Immature natural killer cell (primary cell): ENCODE measurements around the gene CDC20B. TPM values are rescaled to one million over a fixed set of nuclear protein-coding genes. Genes with fewer than 3 reads are reported as not detected.

Experiments used
- DNase-seq, 3 donors: peaks; one replicate each; pipeline ENCODE4 v3.0.0; 2022; ENCODE audit warnings: mixed read lengths in 1 of 3
- H3K27ac Mint-ChIP-seq, 6 donors: one replicate each; pipeline ENCODE4 v1.8.0; 2020; ENCODE audit warnings: mixed read lengths in 6 of 6, mild to moderate bottlenecking in 5 of 6, inconsistent platforms in 4 of 6, moderate library complexity in 3 of 6
- H3K27me3 Mint-ChIP-seq, 3 donors: one replicate each; pipeline ENCODE4 v1.8.0; 2020 to 2021; ENCODE audit warnings: low read depth in 3 of 3, mild to moderate bottlenecking in 3 of 3, mixed read lengths in 3 of 3, moderate library complexity in 3 of 3, inconsistent platforms in 1 of 3
- H3K36me3 Mint-ChIP-seq, 3 donors: one replicate each; pipeline ENCODE4 v1.8.0; 2020; ENCODE audit warnings: mixed read lengths in 3 of 3, inconsistent platforms in 2 of 3, mild to moderate bottlenecking in 2 of 3
- H3K4me1 Mint-ChIP-seq, 2 donors: one replicate each; pipeline ENCODE4 v1.8.0; 2020; ENCODE audit warnings: inconsistent platforms in 2 of 2, mild to moderate bottlenecking in 2 of 2, mixed read lengths in 2 of 2, moderate library complexity in 1 of 2
- H3K4me3 Mint-ChIP-seq, 5 donors: one replicate each; pipeline ENCODE4 v1.8.0; 2020; ENCODE audit warnings: mild to moderate bottlenecking in 5 of 5, mixed read lengths in 5 of 5, inconsistent platforms in 3 of 5, moderate library complexity in 3 of 5
- H3K9me3 Mint-ChIP-seq, 6 donors: one replicate each; pipeline ENCODE4 v1.8.0; 2020; ENCODE audit warnings: mild to moderate bottlenecking in 6 of 6, mixed read lengths in 6 of 6, inconsistent platforms in 4 of 6, moderate library complexity in 3 of 6
- polyA plus RNA-seq, 3 donors: library from polyadenylated mRNA; unstranded; fragments of 300-500 nt; fragmentation: Illumina TruSeq; gene quantifications; one replicate each; pipeline ENCODE4 v1.2.3, GENCODE V29; 2021

The CDC20B gene
- polyA plus RNA-seq, result not detected

DNA sequence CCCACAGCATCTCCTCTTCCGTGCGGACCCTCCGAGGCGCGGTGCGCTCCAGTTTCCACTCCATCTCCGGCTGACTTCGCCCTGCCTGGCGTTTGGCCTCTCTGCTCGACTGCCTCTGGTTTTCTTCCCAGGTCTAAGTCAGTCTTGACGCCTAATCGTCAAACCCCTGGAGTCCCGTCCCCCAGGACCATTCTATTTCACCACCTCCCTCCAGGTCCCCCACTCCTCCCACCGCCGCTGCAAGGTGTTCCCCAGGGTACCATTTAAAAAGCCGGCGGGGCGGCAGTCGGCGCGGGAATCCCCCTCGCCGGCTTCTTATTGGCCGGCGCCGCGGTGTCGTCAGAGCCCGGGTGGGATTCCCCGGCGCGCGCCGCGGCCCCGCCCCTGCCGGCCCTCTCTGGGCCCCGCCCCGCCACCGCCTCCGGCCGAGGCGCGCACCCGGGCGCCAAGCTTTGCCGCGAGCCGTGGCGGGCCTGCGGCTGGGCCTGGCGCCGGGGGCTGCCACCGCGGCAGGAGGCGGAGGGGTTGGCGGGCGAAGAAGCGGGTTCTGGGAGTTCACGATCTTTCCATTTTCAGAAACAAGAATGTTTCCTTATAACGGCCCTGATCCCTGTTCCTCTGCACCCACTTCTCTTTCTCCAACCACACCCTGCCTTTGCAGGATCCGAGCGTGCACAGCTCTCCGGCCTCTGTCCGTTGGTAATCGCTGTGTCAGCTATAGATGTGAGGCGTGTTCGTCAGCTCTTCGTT lies at the start of gene CDC20B:
Gene CDC20B, minus strand, starts transcription at position 241 of the 750 bp plus-strand sequence. Its CDS starts 177 bp downstream, at position 64.
- peak; percentile 72 to 76 (median 76) for DNase-seq
- Mint-ChIP-seq H3K27ac (peak within 1 kb of the TSS in 5 of 6 donors; percentile 75 to 94 (median 87)), H3K9me3 (peaks cover 0 to under 1% (median 0%) of the 10 kb centered on the region in 6 donors), H3K4me3 (peak within 1 kb of the TSS; percentile 87 to 94 (median 91)), H3K36me3 (no peaks in the 10 kb centered on the region), H3K4me1 (peaks cover 28 to 46% of the 10 kb centered on the region in 2 donors), H3K27me3 (peaks cover 25 to 37% (median 29%) of the 10 kb centered on the region in 3 donors)

- H3K27ac Mint-ChIP-seq, result no peak overlapping the region
- H3K4me1 Mint-ChIP-seq, result peaks cover 32 to 34% of the 10 kb centered on the region in 2 donors
- H3K27me3 Mint-ChIP-seq, result peaks cover 26 to 59% (median 40%) of the 10 kb centered on the region in 3 donors
- DNase-seq, result no peak
- peak overlapping the region in 2 of 5 donors; percentile 7 to 15 for H3K4me3 Mint-ChIP-seq
- H3K9me3 Mint-ChIP-seq, result peaks cover 0 to 2% (median 0%) of the 10 kb centered on the region in 6 donors
- H3K36me3 Mint-ChIP-seq, result peaks cover 0 to 3% (median 0%) of the 10 kb centered on the region in 3 donors
These were observed 49.4 kb upstream of the CDC20B start for GRCh38 chr5:55222092-55222984.

GRCh38 chr5:55220433-55221185 lies 47.6 kb upstream of the CDC20B start:
- Mint-ChIP-seq H3K27ac (no peak overlapping the region), H3K9me3 (peaks cover 0 to 2% (median 0%) of the 10 kb centered on the region in 6 donors), H3K4me3 (peak overlapping the region in 4 of 5 donors; percentile 6 to 66 (median 48)), H3K36me3 (peaks cover 0 to 3% (median 0%) of the 10 kb centered on the region in 3 donors), H3K4me1 (peaks cover 26 to 32% of the 10 kb centered on the region in 2 donors), H3K27me3 (peaks cover 20 to 53% (median 37%) of the 10 kb centered on the region in 3 donors)
- DNase-seq, result no peak

- Mint-ChIP-seq H3K4me3 (peak overlapping the region in 2 of 5 donors; percentile 14 to 20), H3K4me1 (peaks cover 26 to 32% of the 10 kb centered on the region in 2 donors), H3K36me3 (peaks cover 0 to 3% (median 0%) of the 10 kb centered on the region in 3 donors)
These were observed 46.8 kb upstream of the CDC20B start for GRCh38 chr5:55219770-55220169.

GRCh38 chr5:55218967-55219366 lies 46.0 kb upstream of the CDC20B start:
- Mint-ChIP-seq H3K36me3 (peaks cover 0 to 3% (median 0%) of the 10 kb centered on the region in 3 donors), H3K27ac (no peak overlapping the region), H3K9me3 (peaks cover 0 to 2% (median 0%) of the 10 kb centered on the region in 6 donors), H3K4me1 (peaks cover 26 to 31% of the 10 kb centered on the region in 2 donors), H3K4me3 (no peak overlapping the region), H3K27me3 (peaks cover 19 to 37% (median 30%) of the 10 kb centered on the region in 3 donors)
- no peak for DNase-seq

More at GRCh38 chr5:55219770-55220169, 46.8 kb upstream of the CDC20B start:
- no peak overlapping the region for H3K27ac Mint-ChIP-seq
- no peak for DNase-seq
- H3K27me3 Mint-ChIP-seq, result peaks cover 19 to 45% (median 34%) of the 10 kb centered on the region in 3 donors
- peaks cover 0 to 2% (median 0%) of the 10 kb centered on the region in 6 donors for H3K9me3 Mint-ChIP-seq

- Mint-ChIP-seq H3K27me3 (peaks cover 5 to 7% (median 7%) of the 10 kb centered on the region in 3 donors), H3K27ac (no peak overlapping the region)
- DNase-seq, result no peak
These were observed 38.4 kb upstream of the CDC20B start for GRCh38 chr5:55211184-55211874.

GRCh38 chr5:55205001-55205400 lies 32.0 kb upstream of the CDC20B start:
- H3K4me3 Mint-ChIP-seq, result no peak overlapping the region
- no peaks in the 10 kb centered on the region for H3K36me3 Mint-ChIP-seq
- H3K27me3 Mint-ChIP-seq, result peaks cover 4 to 20% (median 4%) of the 10 kb centered on the region in 3 donors
- H3K27ac Mint-ChIP-seq, result no peak overlapping the region
- no peak for DNase-seq
- no peaks in the 10 kb centered on the region for H3K4me1 Mint-ChIP-seq
- H3K9me3 Mint-ChIP-seq, result no peaks in the 10 kb centered on the region

More at GRCh38 chr5:55211184-55211874, 38.4 kb upstream of the CDC20B start:
- Mint-ChIP-seq H3K4me3 (no peak overlapping the region), H3K4me1 (no peaks in the 10 kb centered on the region), H3K9me3 (no peaks in the 10 kb centered on the region), H3K36me3 (no peaks in the 10 kb centered on the region)

DNA sequence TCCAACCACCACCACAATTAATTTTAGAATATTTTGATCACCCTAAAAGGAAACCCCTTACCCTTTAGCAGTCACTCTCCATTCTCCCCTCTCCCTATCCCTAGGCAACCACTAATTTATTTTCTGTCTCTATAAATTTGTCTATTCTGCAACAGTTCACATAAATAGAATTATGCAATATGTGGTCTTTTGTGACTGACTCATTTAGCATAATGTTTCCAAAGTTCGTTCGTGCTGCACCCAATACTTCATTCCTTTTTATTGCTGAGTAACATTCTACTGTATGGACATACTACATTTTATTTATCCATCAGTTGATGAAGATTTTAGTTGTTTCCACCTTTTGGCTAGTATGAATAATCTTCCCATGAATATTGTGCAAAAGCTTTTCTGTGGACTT lies 18.2 kb upstream of the CDC20B start:
- no peak for DNase-seq
- no peaks in the 10 kb centered on the region for H3K4me1 Mint-ChIP-seq
- H3K9me3 Mint-ChIP-seq, result no peaks in the 10 kb centered on the region
- H3K27me3 Mint-ChIP-seq, result peaks cover 9 to 20% (median 17%) of the 10 kb centered on the region in 3 donors
- no peak overlapping the region for H3K27ac Mint-ChIP-seq
- no peaks in the 10 kb centered on the region for H3K36me3 Mint-ChIP-seq
- no peak overlapping the region for H3K4me3 Mint-ChIP-seq

DNA sequence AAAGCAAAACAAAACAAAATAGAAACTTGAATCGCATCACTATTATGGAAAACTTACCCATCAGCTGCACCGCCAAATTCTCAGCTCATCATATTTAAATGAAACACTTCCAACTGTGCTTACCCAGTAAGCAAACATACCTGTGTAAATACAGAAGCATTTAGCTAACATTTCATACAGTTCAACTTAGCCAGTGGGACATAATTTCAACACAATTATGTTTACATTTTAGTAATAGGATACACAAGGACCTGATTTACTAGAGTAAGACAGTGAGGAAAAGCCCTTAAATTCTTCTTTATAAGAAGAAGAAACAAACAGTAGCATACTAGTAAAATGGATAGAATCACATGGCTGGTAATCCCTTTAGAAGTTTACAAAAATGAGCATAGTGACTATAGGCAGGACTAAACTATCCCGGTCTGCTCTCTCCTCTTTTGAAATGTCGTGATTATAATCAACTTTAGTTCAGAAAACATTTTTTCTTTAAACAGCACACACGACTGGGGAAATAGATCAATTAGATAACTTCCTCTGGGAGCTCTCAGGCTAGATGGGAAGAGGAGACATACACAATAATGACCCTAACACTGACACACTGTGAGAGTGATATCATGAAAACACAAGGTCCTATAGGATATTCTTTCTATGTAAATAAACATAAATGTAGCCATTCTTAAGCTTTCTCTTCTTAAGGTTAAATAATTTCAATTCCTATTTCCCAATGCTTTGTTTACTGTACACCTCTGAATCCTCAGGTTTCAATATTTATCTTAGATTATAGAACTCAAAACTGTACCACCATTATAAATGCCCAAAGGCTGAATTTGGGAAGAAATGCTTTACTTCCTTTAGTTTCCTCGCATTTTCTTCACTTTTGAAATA lies 15.9 kb upstream of the CDC20B start:
- no peaks in the 10 kb centered on the region for H3K4me1 Mint-ChIP-seq
- DNase-seq, result no peak
- no peaks in the 10 kb centered on the region for H3K36me3 Mint-ChIP-seq
- no peak overlapping the region for H3K4me3 Mint-ChIP-seq
- no peaks in the 10 kb centered on the region for H3K9me3 Mint-ChIP-seq
- H3K27me3 Mint-ChIP-seq, result peaks cover 8 to 21% (median 17%) of the 10 kb centered on the region in 3 donors
- H3K27ac Mint-ChIP-seq, result no peak overlapping the region

DNA sequence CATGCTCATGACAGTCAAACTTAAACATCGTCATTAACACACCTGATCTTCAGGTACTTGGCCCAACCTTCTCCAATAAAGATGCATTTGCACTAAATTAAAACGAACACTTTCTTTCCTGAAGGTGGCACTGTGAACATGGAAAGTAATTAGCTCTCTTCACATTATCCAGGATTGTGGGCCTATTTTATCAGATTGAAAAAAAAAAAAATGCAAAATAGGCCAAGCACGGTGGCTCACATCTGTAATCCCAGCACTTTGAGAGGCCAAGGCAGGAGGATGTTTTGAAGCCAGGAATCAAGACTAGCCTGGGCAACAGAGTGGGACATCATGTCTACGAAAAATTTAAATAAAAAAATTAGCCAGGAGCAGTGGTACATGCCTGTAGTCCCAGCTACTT lies 14.4 kb upstream of the CDC20B start:
- DNase-seq, result no peak
- no peaks in the 10 kb centered on the region for H3K4me1 Mint-ChIP-seq
- H3K27ac Mint-ChIP-seq, result no peak overlapping the region
- peaks cover 6 to 15% (median 12%) of the 10 kb centered on the region in 3 donors for H3K27me3 Mint-ChIP-seq
- peaks cover 0 to 5% (median 0%) of the 10 kb centered on the region in 6 donors for H3K9me3 Mint-ChIP-seq
- no peak overlapping the region for H3K4me3 Mint-ChIP-seq
- H3K36me3 Mint-ChIP-seq, result no peaks in the 10 kb centered on the region

GRCh38 chr5:55180016-55180415 lies 7.0 kb upstream of the CDC20B start:
- Mint-ChIP-seq H3K36me3 (no peaks in the 10 kb centered on the region), H3K27me3 (peaks cover 18 to 34% (median 18%) of the 10 kb centered on the region in 3 donors), H3K4me1 (peaks cover 11 to 21% of the 10 kb centered on the region in 2 donors), H3K27ac (no peak overlapping the region), H3K4me3 (no peak overlapping the region), H3K9me3 (peaks cover 0 to 5% (median under 1%) of the 10 kb centered on the region in 6 donors)
- no peak for DNase-seq

DNA sequence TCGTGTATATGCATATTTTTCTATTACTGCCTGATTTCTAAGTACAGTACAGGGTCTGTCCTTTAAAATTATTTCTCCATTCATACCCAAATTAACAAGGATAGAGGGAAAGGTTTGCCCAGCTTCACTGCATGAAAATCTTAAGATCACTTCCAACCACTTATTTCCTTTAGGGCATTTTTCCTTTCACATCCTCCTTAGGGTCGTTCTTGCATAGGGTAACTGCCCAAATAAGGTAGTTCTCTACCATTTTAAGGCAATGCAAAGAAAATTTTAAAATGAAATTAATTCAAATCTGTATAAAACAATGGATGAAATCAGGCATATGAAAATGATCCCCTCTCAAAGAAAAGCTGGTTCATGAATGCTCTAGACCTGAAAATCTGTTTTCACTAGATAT lies 4.1 kb upstream of the CDC20B start:
- Mint-ChIP-seq H3K27ac (no peak overlapping the region), H3K9me3 (peaks cover 0 to 2% (median 0%) of the 10 kb centered on the region in 6 donors), H3K4me1 (peaks cover 27 to 43% of the 10 kb centered on the region in 2 donors), H3K27me3 (peaks cover 29 to 47% (median 31%) of the 10 kb centered on the region in 3 donors), H3K4me3 (peak overlapping the region in 2 of 5 donors; percentile 19 to 32), H3K36me3 (no peaks in the 10 kb centered on the region)
- DNase-seq, result no peak
